Fibroblast of lung (primary cell): ENCODE results near the gene ASH1L.
"Not testable (repeated sequence)": the region's sequence is repeated elsewhere in the genome, so short reads cannot be mapped to it uniquely, and the experiment has no call there.

Source experiments
- CTCF ChIP-seq, 2 donors: IDR thresholded peaks in 1 of 2; conservative IDR thresholded peaks in 1 of 2; 1 replicate in 1 of 2; 2 replicates in 1 of 2; pipeline ENCODE4 v1.5.1; 2011 to 2012; ENCODE audit warnings: low read length in 2 of 2, control low read depth in 1 of 2, inconsistent platforms in 1 of 2, low read depth in 1 of 2, mild to moderate bottlenecking in 1 of 2
- EZH2 ChIP-seq: IDR thresholded peaks from 2 replicates; pipeline ENCODE4 v1.5.1; 2012; ENCODE audit warnings: low read length, control low read depth, mild to moderate bottlenecking; ENCODE audit errors: missing control alignments

GRCh38 chr1:155511385-155511784, 51.2 kb downstream of the ASH1L start:
- not testable (repeated sequence) for TF ChIP-seq CTCF (conservative IDR thresholded peaks at IDR 0.05 in 1 of 2, IDR thresholded peaks at IDR 0.05 in 1 of 2; ENCODE audit: low read depth in 1 of 2, low read length in 2 of 2); EZH2
